Esophagus muscularis mucosa (tissue), 4 donors: ENCODE results near the gene TMEM88. TPM values are rescaled to one million over a fixed set of nuclear protein-coding genes. Genes with fewer than 3 reads are reported as not detected.
A peak's percentile ranks its signal among the peaks of the same experiment; 100 is the strongest.

Source experiments
- DNase-seq: peaks from one replicate; pipeline ENCODE4 v3.0.0-alpha.2; 2017; ENCODE audit errors: extremely low spot score
- H3K27ac ChIP-seq, 4 donors: fragments of 200-600 bp; sonication (generic); replicated peaks in 1 of 4; 1 replicate in 3 of 4; 2 replicates in 1 of 4; pipeline ENCODE4 v1.5.1; 2016 to 2019; ENCODE audit warnings: mild to moderate bottlenecking in 1 of 4
- H3K27me3 ChIP-seq, 4 donors: fragments of 200-600 bp; sonication (generic); one replicate each; pipeline versions ENCODE4 v1.5.1 to v1.6.0; 2016 to 2019
- H3K36me3 ChIP-seq, 4 donors: fragments of 200-600 bp; sonication (generic); one replicate each; pipeline ENCODE4 v1.5.1; 2016 to 2019
- H3K4me1 ChIP-seq, 4 donors: fragments of 200-600 bp; sonication (generic); one replicate each; pipeline ENCODE4 v1.5.1; 2016 to 2019
- H3K4me3 ChIP-seq, 4 donors: fragments of 200-600 bp; sonication (generic); 1 replicate in 2 of 4; 2 replicates in 2 of 4; pipeline ENCODE4 v1.5.1; 2016 to 2019; ENCODE audit warnings: mild to moderate bottlenecking in 4 of 4, moderate library complexity in 1 of 4
- H3K9me3 ChIP-seq, 4 donors: fragments of 200-600 bp; sonication (generic); 1 replicate in 3 of 4; 2 replicates in 1 of 4; pipeline ENCODE4 v1.5.1; 2016 to 2019
- CTCF ChIP-seq, 3 experiments: fragments of 200-600 bp in 2 of 3; fragments of 450-650 bp in 1 of 3; sonication (generic) in 2 of 3; IDR thresholded peaks; one replicate each; pipeline ENCODE4 v1.5.1; 2017 to 2019; ENCODE audit warnings: antibody characterized with exemption in 3 of 3, mild to moderate bottlenecking in 2 of 3, moderate library complexity in 1 of 3
- EP300 ChIP-seq: sonication (generic); formaldehyde crosslinking; IDR thresholded peaks from one replicate; pipeline ENCODE4 v1.6.1; 2017; ENCODE audit warnings: antibody characterized with exemption
- POLR2A ChIP-seq: fragments of 450-650 bp; IDR thresholded peaks from one replicate; pipeline ENCODE4 v1.6.1; 2017; ENCODE audit warnings: antibody characterized with exemption, moderate library complexity, mild to moderate bottlenecking, low read depth
- POLR2AphosphoS5 ChIP-seq, 2 donors: sonication (generic); formaldehyde crosslinking; IDR thresholded peaks; one replicate each; pipeline ENCODE4 v1.6.1; 2017; ENCODE audit warnings: antibody characterized with exemption in 2 of 2
- WGBS: methylation state at CpG from one replicate; pipeline ENCODE4 v1.1.5; 2018; 5-methylcytosine and 5-hydroxymethylcytosine counted together
- intact Hi-C: fragments of 100-400 bp; cut with DNase I; formaldehyde crosslinking; loops from one replicate; pipeline ENCODE4 v1.15.1; 2023
- total RNA-seq, 4 donors: library from RNA; depleted of rRNA; stranded (reverse); fragments of >200 nt; gene quantifications; one replicate each; pipeline versions ENCODE4 v1.1.0 to v1.2.1, GENCODE V29; 2016

The TMEM88 gene
- total RNA-seq, 4 donors from 2014 or later = 13.3 to 45.9 (median 42.5) TPM

GRCh38 chr17:7849751-7850504 lies 4.9 kb upstream of the TMEM88 start:
- no peak overlapping the region for H3K4me3 ChIP-seq
- DNase-seq = no peak
- no peaks in the 10 kb centered on the region for H3K9me3 ChIP-seq
- H3K27ac ChIP-seq = peak overlapping the region in 1 of 4 donors; percentile 7
- intact Hi-C loops = no loop called here
- 82% methylated on average over 8 of the region's 12 CpGs for WGBS
- H3K36me3 ChIP-seq = peaks cover 68 to 87% (median 79%) of the 10 kb centered on the region in 4 donors
- TF ChIP-seq POLR2A (no peak), POLR2AphosphoS5 (IDR thresholded peaks at IDR 0.05) (no peak), CTCF (IDR thresholded peaks at IDR 0.05) (no peak), EP300 (no peak)
- peaks cover 29 to 51% (median 39%) of the 10 kb centered on the region in 4 donors for H3K4me1 ChIP-seq
- H3K27me3 ChIP-seq = no peaks in the 10 kb centered on the region

- Histone ChIP-seq H3K4me1 (peaks cover 27 to 51% (median 39%) of the 10 kb centered on the region in 4 donors), H3K9me3 (no peaks in the 10 kb centered on the region), H3K27me3 (no peaks in the 10 kb centered on the region), H3K27ac (peak overlapping the region in 3 of 4 donors; percentile 42 to 51 (median 44)), H3K4me3 (no peak overlapping the region), H3K36me3 (peaks cover 65 to 80% (median 73%) of the 10 kb centered on the region in 4 donors)
- TF ChIP-seq POLR2A (no peak), POLR2AphosphoS5 (IDR thresholded peaks at IDR 0.05) (no peak), CTCF (IDR thresholded peaks at IDR 0.05) (no peak), EP300 (no peak)
- intact Hi-C loops = no loop called here
- 94% methylated on average over 13 of the region's 17 CpGs for WGBS
- DNase-seq = no peak
These were observed 4.0 kb upstream of the TMEM88 start for GRCh38 chr17:7850701-7851437.

- no peaks in the 10 kb centered on the region for H3K27me3 ChIP-seq
- WGBS = 3% methylated on average over 20 of the region's 60 CpGs
- peak overlapping the region; percentile 10 to 22 (median 16) for H3K4me3 ChIP-seq
- TF ChIP-seq EP300 (no peak), POLR2A (no peak), POLR2AphosphoS5 (IDR thresholded peaks at IDR 0.05) (peak; percentile 63 to 88), CTCF (IDR thresholded peaks at IDR 0.05) (peak in 2 of 3 experiments; percentile 99 to 100)
- peaks cover 32 to 52% (median 40%) of the 10 kb centered on the region in 4 donors for H3K4me1 ChIP-seq
- H3K36me3 ChIP-seq = peaks cover 58 to 73% (median 65%) of the 10 kb centered on the region in 4 donors
- DNase-seq = peak; percentile 97
- H3K9me3 ChIP-seq = no peaks in the 10 kb centered on the region
- H3K27ac ChIP-seq = peak overlapping the region in 3 of 4 donors; percentile 42 to 57 (median 51)
- intact Hi-C loops = no loop called here
These were observed 3.2 kb upstream of the TMEM88 start for GRCh38 chr17:7851438-7852261.

- intact Hi-C loops = no loop called here
- WGBS = 68% methylated on average over 17 of the region's 20 CpGs
- peak overlapping the region in 3 of 4 donors; percentile 42 to 57 (median 51) for H3K27ac ChIP-seq
These were observed 2.6 kb upstream of the TMEM88 start for GRCh38 chr17:7852262-7852670.

More at GRCh38 chr17:7852262-7852670, 2.6 kb upstream of the TMEM88 start:
- Histone ChIP-seq H3K27me3 (no peaks in the 10 kb centered on the region), H3K36me3 (peaks cover 51 to 66% (median 59%) of the 10 kb centered on the region in 4 donors), H3K9me3 (no peaks in the 10 kb centered on the region), H3K4me3 (no peak overlapping the region), H3K4me1 (peaks cover 32 to 52% (median 43%) of the 10 kb centered on the region in 4 donors)
- TF ChIP-seq POLR2A = no peak
- no peak for TF ChIP-seq EP300
- no peak for TF ChIP-seq CTCF (IDR thresholded peaks at IDR 0.05)
- no peak for TF ChIP-seq POLR2AphosphoS5 (IDR thresholded peaks at IDR 0.05)
- DNase-seq = no peak
